ENCODE results near the gene PARD3B. TPM values are rescaled to one million over a fixed set of nuclear protein-coding genes. Genes with fewer than 3 reads are reported as not detected.

The PARD3B gene
- total and polyA plus RNA-seq, 2 of the 4 experiments (the other 2 are of a cell fraction), result 3.3 to 15.6 TPM

- no peak overlapping the region for H2AFZ ChIP-seq (replicated peaks; ENCODE audit: low read length, poor library complexity)
- no peak overlapping the region for H3K14ac ChIP-seq (replicated peaks; ENCODE audit: low read depth, low read length)
- ATAC-seq (ENCODE audit: low read depth) (no peak), DNase-seq (no peak)
- H4K8ac ChIP-seq (ENCODE audit: low read depth in 2 of 2, low read length in 2 of 2), result no peak overlapping the region
- H2BK120ac ChIP-seq (ENCODE audit: low read depth, low read length), result no peak overlapping the region
- H4K5ac ChIP-seq (ENCODE audit: low read depth, low read length), result no peak overlapping the region
- no peak overlapping the region for H3K18ac ChIP-seq (ENCODE audit: low read depth, low read length)
- CTCF ChIA-PET, result no interaction called here
- no peaks in the 10 kb centered on the region for H3K9me1 ChIP-seq (ENCODE audit: insufficient read depth, low read length)
- in situ Hi-C loops (cut with MboI; ENCODE audit: low sequenced_read_pairs), result no loop called here
- no peak overlapping the region for H3K4ac ChIP-seq (ENCODE audit: low read depth, low read length)
- H3K23ac ChIP-seq (ENCODE audit: low read depth, low read length), result no peak overlapping the region
- H4K20me1 ChIP-seq (ENCODE audit: insufficient read depth, low read length), result no peaks in the 10 kb centered on the region
- peaks cover 8 to 12% of the 10 kb centered on the region in 2 experiments; a peak in 3 of 4 replicates for H3K79me1 ChIP-seq (ENCODE audit: low read depth in 1 of 2, low read length in 2 of 2)
- no peak overlapping the region for H3K56ac ChIP-seq (ENCODE audit: extremely low read depth, insufficient read depth, low read length)
- no peak overlapping the region for H2BK15ac ChIP-seq (ENCODE audit: low read depth, low read length)
- no peak overlapping the region for H3K27ac ChIP-seq (ENCODE audit: insufficient read depth, low read length)
- H2BK5ac ChIP-seq (ENCODE audit: low read depth, low read length, poor library complexity, severe bottlenecking), result no peak overlapping the region
- H2BK20ac ChIP-seq (ENCODE audit: low read depth, low read length), result no peak overlapping the region
- TF ChIP-seq SMC3 (IDR thresholded peaks at IDR 0.05; ENCODE audit: low read depth, low read length), result no peak
- TF ChIP-seq ELK1 (IDR thresholded peaks at IDR 0.05; ENCODE audit: borderline replicate concordance, low read depth, low read length), result no peak
- no peak for TF ChIP-seq MXI1 (IDR thresholded peaks at IDR 0.05; ENCODE audit: borderline replicate concordance, low read depth, low read length)
- no peak for TF ChIP-seq BHLHE40 (IDR thresholded peaks at IDR 0.05; ENCODE audit: low read depth, low read length)
- TF ChIP-seq RAD21 (IDR thresholded peaks at IDR 0.05; ENCODE audit: low read length), result no peak
- H2AK5ac ChIP-seq (ENCODE audit: low read depth, low read length), result no peak overlapping the region
- no TSS peak for BruUV-seq (replicated peaks)
- WGBS, 2 experiments (ENCODE audit: extremely low coverage in 2 of 2, insufficient read length in 1 of 2), result no CpG with 5 or more reads among the region's 3 CpGs
- POLR2A ChIA-PET (ENCODE audit: unreplicated experiment), result no interaction called here
- H3K4me2 ChIP-seq (ENCODE audit: low read depth, low read length), result no peak overlapping the region
- no peak overlapping the region for H4K91ac ChIP-seq (ENCODE audit: insufficient read depth, low read depth, low read length)
- H3K36me3 ChIP-seq (ENCODE audit: control insufficient read depth, insufficient read depth, low read length), result peaks cover 2% of the 10 kb centered on the region; the same call in 1 of the 2 replicates
- H3K9me3 ChIP-seq (ENCODE audit: control insufficient read depth, insufficient read depth, low read length), result no peaks in the 10 kb centered on the region
- no peak overlapping the region for H3K9ac ChIP-seq (ENCODE audit: low read depth, low read length)
- H3K4me3 ChIP-seq (ENCODE audit: insufficient read depth, low read depth, low read length), result no peak overlapping the region
- no peak overlapping the region for H2AK9ac ChIP-seq (replicated peaks; ENCODE audit: low read depth, low read length, poor library complexity)
- dilution Hi-C loops (cut with HindIII; ENCODE audit: low sequenced_read_pairs, unreplicated experiment), result no loop called here
- intact Hi-C loops (cut with micrococcal nuclease), result no loop called here
- no peaks in the 10 kb centered on the region for H3K27me3 ChIP-seq (ENCODE audit: control insufficient read depth, insufficient read depth, low read length)
- H3K4me1 ChIP-seq (ENCODE audit: control insufficient read depth, insufficient read depth, low read length), result no peaks in the 10 kb centered on the region
These were observed 173.3 kb downstream of the PARD3B start for GRCh38 chr2:204718607-204719006.
